Measurements from ENCODE around the gene C2orf76. TPM values are rescaled to one million over a fixed set of nuclear protein-coding genes. Genes with fewer than 3 reads are reported as not detected.

Gene C2orf76
- total RNA-seq, 4 donors from 2014 or later, result 8.7 to 14.6 (median 11.2) TPM

DNA sequence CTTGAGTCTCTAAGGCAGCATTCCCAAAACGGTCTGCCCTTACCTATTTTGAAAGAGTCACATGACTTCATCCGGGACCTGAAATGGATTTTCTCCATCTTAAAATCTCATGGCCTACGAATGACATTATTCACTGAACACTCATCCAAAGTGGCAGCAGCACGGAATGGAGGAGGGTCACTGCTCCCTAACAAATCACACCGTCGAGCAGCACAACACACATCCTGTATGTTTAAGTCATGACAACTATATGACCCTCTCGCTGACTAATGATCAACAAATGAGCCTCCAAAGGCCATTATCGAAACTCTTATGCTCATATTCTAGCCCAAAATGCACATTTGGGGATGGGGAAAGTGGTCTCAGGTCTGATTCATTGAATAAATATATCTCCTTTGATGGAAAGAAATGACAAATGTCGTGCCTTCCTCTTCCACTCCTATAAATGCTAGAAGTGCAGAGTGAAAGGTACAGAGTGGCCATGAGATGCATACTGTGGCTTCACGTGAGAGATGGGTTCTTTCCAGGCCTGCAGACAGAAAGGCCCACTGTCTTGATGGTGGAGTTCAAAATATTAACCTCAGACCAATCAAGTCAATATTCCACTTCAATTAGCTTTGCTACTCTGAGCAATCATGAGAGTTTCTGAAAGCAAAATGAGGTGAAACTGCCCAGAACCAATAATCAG is 70.8 kb downstream of the C2orf76 start:
- H3K4me3 ChIP-seq, result no peak overlapping the region
- TF ChIP-seq CTCF (IDR thresholded peaks at IDR 0.05) (no peak), POLR2A (IDR thresholded peaks at IDR 0.05; ENCODE audit: low read depth) (no peak), POLR2AphosphoS5 (IDR thresholded peaks at IDR 0.05) (no peak), EP300 (IDR thresholded peaks at IDR 0.05) (no peak)
- intact Hi-C loops (cut with DNase I), result no loop called here
- H3K36me3 ChIP-seq, result peaks cover 0 to 21% (median 0%) of the 10 kb centered on the region in 4 donors
- H3K9me3 ChIP-seq, result no peaks in the 10 kb centered on the region
- peaks cover 6 to 17% (median 11%) of the 10 kb centered on the region in 4 donors for H3K4me1 ChIP-seq
- no peaks in the 10 kb centered on the region for H3K27me3 ChIP-seq
- WGBS, result 79% methylated on average over 10 of the region's 10 CpGs
- no peak overlapping the region for H3K27ac ChIP-seq (replicated peaks in 1 of 4)
- DNase-seq (ENCODE audit: extremely low spot score), result peak; percentile 17

GRCh38 chr2:119294671-119295070 is 72.0 kb downstream of the C2orf76 start:
- 89% methylated on average over 14 of the region's 14 CpGs for WGBS
- peaks cover 0 to 21% (median 0%) of the 10 kb centered on the region in 4 donors for H3K36me3 ChIP-seq
- H3K4me3 ChIP-seq, result no peak overlapping the region
- no peak overlapping the region for H3K27ac ChIP-seq (replicated peaks in 1 of 4)
- peak; percentile 74 for DNase-seq (ENCODE audit: extremely low spot score)
- TF ChIP-seq CTCF (IDR thresholded peaks at IDR 0.05) (no peak), POLR2AphosphoS5 (IDR thresholded peaks at IDR 0.05) (no peak), POLR2A (IDR thresholded peaks at IDR 0.05; ENCODE audit: low read depth) (no peak), EP300 (IDR thresholded peaks at IDR 0.05) (no peak)
- no peaks in the 10 kb centered on the region for H3K27me3 ChIP-seq
- peaks cover 6 to 18% (median 11%) of the 10 kb centered on the region in 4 donors for H3K4me1 ChIP-seq
- H3K9me3 ChIP-seq, result no peaks in the 10 kb centered on the region
- intact Hi-C loops (cut with DNase I), result no loop called here

DNA sequence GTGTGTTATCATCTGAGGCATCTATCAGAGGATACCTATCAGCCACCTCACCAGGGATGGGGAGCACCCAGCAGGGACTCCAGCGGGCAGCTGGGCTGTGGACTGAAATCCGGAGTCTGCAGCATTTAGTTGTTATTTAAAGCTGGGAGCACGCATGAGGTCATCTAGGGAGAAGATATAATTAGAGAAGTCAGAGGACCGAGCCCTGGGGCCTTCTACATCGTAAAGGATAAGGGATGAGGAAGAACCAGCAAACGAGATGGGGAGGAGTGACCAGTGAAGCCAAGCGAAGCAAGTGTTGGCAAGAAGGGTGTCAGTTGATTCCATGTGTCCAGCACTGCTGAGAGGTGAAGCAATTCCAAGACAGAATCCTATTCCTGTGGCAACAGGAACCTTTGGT is 72.7 kb downstream of the C2orf76 start:
- Histone ChIP-seq H3K36me3 (peaks cover 0 to 21% (median 0%) of the 10 kb centered on the region in 4 donors), H3K4me3 (no peak overlapping the region), H3K9me3 (no peaks in the 10 kb centered on the region), H3K4me1 (peaks cover 6 to 26% (median 18%) of the 10 kb centered on the region in 4 donors), H3K27me3 (no peaks in the 10 kb centered on the region), H3K27ac (replicated peaks in 1 of 4) (no peak overlapping the region)
- intact Hi-C loops (cut with DNase I), result no loop called here
- WGBS, result 83% methylated on average over 7 of the region's 7 CpGs
- TF ChIP-seq POLR2A (IDR thresholded peaks at IDR 0.05; ENCODE audit: low read depth) (no peak), CTCF (IDR thresholded peaks at IDR 0.05) (no peak), POLR2AphosphoS5 (IDR thresholded peaks at IDR 0.05) (no peak), EP300 (IDR thresholded peaks at IDR 0.05) (no peak)
- peak; percentile 64 for DNase-seq (ENCODE audit: extremely low spot score)

- peaks cover 0 to 21% (median 0%) of the 10 kb centered on the region in 4 donors for H3K36me3 ChIP-seq
- H3K27ac ChIP-seq (replicated peaks in 1 of 4), result no peak overlapping the region
- TF ChIP-seq POLR2A (IDR thresholded peaks at IDR 0.05; ENCODE audit: low read depth) (no peak), CTCF (IDR thresholded peaks at IDR 0.05) (no peak), EP300 (IDR thresholded peaks at IDR 0.05) (no peak), POLR2AphosphoS5 (IDR thresholded peaks at IDR 0.05) (no peak)
- WGBS, result 93% methylated on average over 2 of the region's 2 CpGs
- no peak overlapping the region for H3K4me3 ChIP-seq
- DNase-seq (ENCODE audit: extremely low spot score), result peak; percentile 42
- H3K27me3 ChIP-seq, result no peaks in the 10 kb centered on the region
- intact Hi-C loops (cut with DNase I), result no loop called here
- H3K9me3 ChIP-seq, result no peaks in the 10 kb centered on the region
- H3K4me1 ChIP-seq, result peaks cover 6 to 31% (median 22%) of the 10 kb centered on the region in 4 donors
Measured at GRCh38 chr2:119293254-119293653, 73.4 kb downstream of the C2orf76 start.

Measured in esophagus muscularis mucosa (tissue), 4 donors.